ENCODE measurements around the gene CC2D1A.

GRCh38 chr19:13906521-13906904, 512 bp downstream of the CC2D1A start:
- TF ChIP-seq EZH2phosphoT487 (IDR thresholded peaks at IDR 0.05; ENCODE audit: low read length) (no peak), CTCF (IDR thresholded peaks at IDR 0.05; ENCODE audit: low read length) (no peak), EZH2 (optimal IDR thresholded peaks at IDR 0.05; ENCODE audit: low read depth, low read length) (no peak)

All from MM.1S (cell line).